Thyroid gland (tissue), 4 donors: ENCODE data around the gene CROT. TPM values are rescaled to one million over a fixed set of nuclear protein-coding genes. Genes with fewer than 3 reads are reported as not detected.

Experiments used
- DNase-seq, 2 donors: peaks; one replicate each; pipeline ENCODE4 v3.0.0-alpha.2; 2019
- H3K27ac ChIP-seq, 3 donors: fragments of 200-600 bp; sonication (generic); 1 replicate in 2 of 3; 2 replicates in 1 of 3; pipeline ENCODE4 v1.5.1; 2016 to 2019; ENCODE audit warnings: mild to moderate bottlenecking in 1 of 3, moderate library complexity in 1 of 3
- H3K27me3 ChIP-seq: fragments of 200-600 bp; sonication (generic); one replicate; pipeline ENCODE4 v1.5.1; 2019
- H3K36me3 ChIP-seq, 2 donors: fragments of 200-600 bp; sonication (generic); one replicate each; pipeline ENCODE4 v1.5.1; 2016 to 2019
- H3K4me1 ChIP-seq, 2 donors: fragments of 200-600 bp; sonication (generic); one replicate each; pipeline ENCODE4 v1.5.1; 2017 to 2019
- H3K4me3 ChIP-seq, 3 donors: fragments of 200-600 bp; sonication (generic); replicated peaks in 1 of 3; 1 replicate in 2 of 3; 2 replicates in 1 of 3; pipeline ENCODE4 v1.5.1; 2016; ENCODE audit warnings: mild to moderate bottlenecking in 1 of 3
- H3K9me3 ChIP-seq: fragments of 200-600 bp; sonication (generic); one replicate; pipeline ENCODE4 v1.5.1; 2017
- CTCF ChIP-seq, 6 experiments: fragments of 200-600 bp in 3 of 6; fragments of 450-650 bp in 3 of 6; sonication (generic) in 3 of 6; IDR thresholded peaks; one replicate each; pipeline ENCODE4 v1.5.1; 2016 to 2019; ENCODE audit warnings: antibody characterized with exemption in 6 of 6, mild to moderate bottlenecking in 2 of 6, inconsistent platforms in 1 of 6, moderate library complexity in 1 of 6
- POLR2A ChIP-seq, 2 donors: fragments of 450-650 bp; IDR thresholded peaks; one replicate each; pipeline ENCODE4 v1.6.1; 2017; ENCODE audit warnings: antibody characterized with exemption in 2 of 2, mild to moderate bottlenecking in 2 of 2, moderate library complexity in 1 of 2
- WGBS, 2 donors: methylation state at CpG; one replicate each; pipeline ENCODE4 v1.1.5; 2017; 5-methylcytosine and 5-hydroxymethylcytosine counted together
- intact Hi-C: fragments of 100-400 bp; cut with DNase I; formaldehyde crosslinking; loops from one replicate; pipeline ENCODE4 v1.15.1; 2023
- total RNA-seq, 4 donors: library from RNA; depleted of rRNA; stranded (reverse); fragments of >200 nt; gene quantifications; one replicate each; pipeline ENCODE4 v1.2.3, GENCODE V29; 2016

CROT gene
- total RNA-seq, 4 donors from 2014 or later, result 66.8 to 101 (median 93.0) TPM

GRCh38 chr7:87391020-87391701 is 45.7 kb downstream of the CROT start:
- intact Hi-C loops, result no loop called here
- TF ChIP-seq CTCF (IDR thresholded peaks at IDR 0.05) (no peak), POLR2A (IDR thresholded peaks at IDR 0.05) (no peak)
- H3K27ac ChIP-seq, result no peak overlapping the region
- H3K9me3 ChIP-seq, result no peaks in the 10 kb centered on the region
- no peak overlapping the region for H3K4me3 ChIP-seq
- H3K27me3 ChIP-seq, result no peaks in the 10 kb centered on the region
- peaks cover 32 to 44% of the 10 kb centered on the region in 2 donors for H3K36me3 ChIP-seq
- 96% methylated on average over 8 of the region's 8 CpGs for WGBS, 2 donors
- H3K4me1 ChIP-seq, result no peaks in the 10 kb centered on the region
- no peak for DNase-seq

GRCh38 chr7:87395442-87396020 is 50.1 kb downstream of the CROT start:
- Histone ChIP-seq H3K9me3 (no peaks in the 10 kb centered on the region), H3K4me3 (no peak overlapping the region), H3K27me3 (no peaks in the 10 kb centered on the region), H3K36me3 (peaks cover 28 to 33% of the 10 kb centered on the region in 2 donors), H3K4me1 (no peaks in the 10 kb centered on the region), H3K27ac (no peak overlapping the region)
- WGBS, 2 donors, result 100% methylated on average over 1 of the region's 1 CpG
- DNase-seq, result no peak
- intact Hi-C loops, result no loop called here
- TF ChIP-seq POLR2A (IDR thresholded peaks at IDR 0.05) (no peak), CTCF (IDR thresholded peaks at IDR 0.05) (no peak)

GRCh38 chr7:87398446-87398845 is 53.0 kb downstream of the CROT start:
- TF ChIP-seq POLR2A (IDR thresholded peaks at IDR 0.05) (no peak), CTCF (IDR thresholded peaks at IDR 0.05) (no peak)
- H3K4me3 ChIP-seq, result no peak overlapping the region
- peaks cover 16 to 19% of the 10 kb centered on the region in 2 donors for H3K36me3 ChIP-seq
- intact Hi-C loops, result no loop called here
- no peaks in the 10 kb centered on the region for H3K27me3 ChIP-seq
- H3K9me3 ChIP-seq, result no peaks in the 10 kb centered on the region
- H3K4me1 ChIP-seq, result no peaks in the 10 kb centered on the region
- DNase-seq, result no peak
- H3K27ac ChIP-seq, result no peak overlapping the region
- 88 to 97% methylated on average over 2 of the region's 2 CpGs for WGBS, 2 donors

- no peak for DNase-seq
These were observed 59.2 kb downstream of the CROT start for GRCh38 chr7:87404674-87405073.

More at GRCh38 chr7:87404674-87405073, 59.2 kb downstream of the CROT start:
- H3K27ac ChIP-seq, result no peak overlapping the region
- H3K4me1 ChIP-seq, result no peaks in the 10 kb centered on the region
- TF ChIP-seq POLR2A (IDR thresholded peaks at IDR 0.05) (no peak), CTCF (IDR thresholded peaks at IDR 0.05) (no peak)
- intact Hi-C loops, result no loop called here
- peaks cover 0 to 3% of the 10 kb centered on the region in 2 donors for H3K36me3 ChIP-seq
- no peaks in the 10 kb centered on the region for H3K9me3 ChIP-seq
- no peaks in the 10 kb centered on the region for H3K27me3 ChIP-seq
- no peak overlapping the region for H3K4me3 ChIP-seq
